HS-27A (cell line): ENCODE data around the gene RHOBTB3.

Source experiments
- DNase-seq: peaks from one replicate; pipeline ENCODE4 v3.0.0-alpha.2; 2012; ENCODE audit warnings: low read depth, missing footprints

Gene RHOBTB3

GRCh38 chr5:95713960-95714710 is 17.0 kb upstream of the RHOBTB3 start:
- no peak for DNase-seq

DNA sequence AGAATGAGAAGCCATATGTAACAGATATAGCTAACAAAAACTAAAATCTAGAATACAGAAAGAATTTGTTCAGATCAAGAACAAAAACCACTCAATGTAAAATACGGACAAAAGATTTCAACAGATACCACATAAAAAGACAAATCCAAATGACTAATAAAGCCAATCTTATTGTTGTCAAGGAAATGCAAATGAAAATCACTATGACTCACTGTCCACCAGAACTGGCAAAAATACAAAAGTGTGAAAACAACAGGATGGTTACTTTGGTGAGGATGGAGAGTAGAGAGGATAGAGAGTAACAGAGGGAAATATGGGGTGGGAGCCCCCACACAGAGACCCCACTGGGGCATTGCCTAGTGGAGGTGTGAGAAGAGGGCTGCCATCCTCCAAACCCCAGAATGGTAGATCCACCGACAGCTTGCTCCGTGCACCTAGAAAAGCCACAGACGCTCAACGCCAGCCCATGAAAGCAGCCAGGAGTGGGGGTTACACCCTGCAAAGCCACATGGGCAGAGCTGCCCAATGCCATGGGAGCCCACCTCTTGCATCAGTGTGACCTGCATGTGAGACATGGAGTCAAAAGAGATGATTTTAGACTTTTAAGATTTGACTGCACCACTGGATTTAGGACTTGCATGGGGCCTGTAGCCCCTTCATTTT is 15.2 kb upstream of the RHOBTB3 start:
- no peak for DNase-seq

- DNase-seq, result no peak
These were observed 13.7 kb upstream of the RHOBTB3 start for GRCh38 chr5:95717439-95717838.

DNA sequence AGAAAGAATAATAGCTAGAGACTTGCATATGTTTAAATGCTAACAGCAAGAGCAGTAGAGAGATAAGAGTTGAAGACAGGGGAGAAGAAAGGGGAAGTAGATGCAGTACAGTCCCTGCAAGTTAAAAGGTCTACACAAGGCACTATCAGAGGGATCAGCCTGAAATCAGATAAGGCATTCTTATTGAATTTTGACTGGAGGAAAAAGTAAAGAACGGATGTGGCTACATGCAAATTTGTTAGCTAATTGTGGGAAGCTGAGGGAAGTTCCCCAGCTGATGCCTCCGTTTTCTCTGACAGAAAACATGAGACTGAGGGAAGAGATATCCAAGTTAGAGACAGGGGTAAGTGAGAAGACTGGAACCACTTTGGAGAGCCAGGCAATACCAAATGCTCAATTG is 12.9 kb upstream of the RHOBTB3 start:
- DNase-seq, result no peak

DNA sequence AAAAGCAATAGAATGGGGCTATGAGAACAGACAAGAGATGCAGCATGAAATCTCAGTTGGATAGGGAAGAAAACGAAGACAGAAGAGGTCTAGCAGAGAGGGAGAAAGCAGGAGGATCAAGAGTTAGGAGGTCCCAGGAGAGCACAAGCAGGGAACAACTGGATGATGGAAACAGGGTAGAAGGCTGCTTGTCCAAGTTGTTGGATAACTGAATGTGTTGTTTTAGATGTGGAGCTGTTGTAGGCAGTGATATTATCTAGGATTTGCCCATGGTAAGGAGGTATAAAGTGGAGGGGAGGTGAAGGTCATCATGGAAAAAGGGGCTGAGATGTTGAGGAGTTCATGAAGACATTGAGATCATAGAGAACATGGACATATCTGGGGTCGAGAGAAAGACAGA is 12.4 kb upstream of the RHOBTB3 start:
- no peak for DNase-seq

- DNase-seq, result no peak
These were observed 10.9 kb upstream of the RHOBTB3 start for GRCh38 chr5:95720094-95720786.

GRCh38 chr5:95721582-95722295 is 9.4 kb upstream of the RHOBTB3 start:
- no peak for DNase-seq

- DNase-seq, result no peak
These were observed 7.3 kb upstream of the RHOBTB3 start for GRCh38 chr5:95723632-95724369.

- DNase-seq, result no peak
These were observed 5.9 kb upstream of the RHOBTB3 start for GRCh38 chr5:95725071-95725820.

- no peak for DNase-seq
These were observed 5.0 kb upstream of the RHOBTB3 start for GRCh38 chr5:95725937-95726810.

- DNase-seq, result no peak
These were observed 4.0 kb upstream of the RHOBTB3 start for GRCh38 chr5:95726811-95727763.

GRCh38 chr5:95727764-95728191 is 3.4 kb upstream of the RHOBTB3 start:
- DNase-seq, result no peak

DNA sequence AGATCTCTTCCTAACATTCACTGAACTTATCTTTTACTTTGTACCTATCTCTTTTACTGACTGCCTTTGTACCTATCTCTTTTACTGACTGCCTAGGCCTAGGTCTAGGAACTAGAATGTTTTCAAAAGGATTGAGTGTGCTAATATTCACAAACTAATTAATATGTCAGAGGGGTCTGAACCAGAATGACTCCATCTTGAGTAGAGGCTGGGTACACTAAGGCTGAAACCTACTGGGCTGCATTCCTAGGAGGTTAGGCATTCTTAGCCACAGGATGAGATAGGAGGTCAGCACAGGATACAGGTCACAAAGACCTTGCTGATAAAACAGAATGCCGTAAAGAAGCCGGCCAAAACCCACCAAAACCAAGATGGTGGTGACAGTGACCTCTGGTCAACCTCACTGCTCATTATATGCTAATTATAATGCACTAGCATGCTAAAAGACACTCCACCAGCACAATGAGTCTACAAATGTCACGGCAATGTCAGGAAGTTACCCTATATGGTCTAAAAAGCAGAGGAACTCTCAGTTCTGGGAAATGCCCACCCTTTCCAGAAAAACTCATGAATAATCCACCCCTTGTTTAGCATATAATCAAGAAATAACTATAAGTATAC is 2.5 kb upstream of the RHOBTB3 start:
- DNase-seq, result no peak

GRCh38 chr5:95729115-95730010 is 1.8 kb upstream of the RHOBTB3 start:
- no peak for DNase-seq

DNA sequence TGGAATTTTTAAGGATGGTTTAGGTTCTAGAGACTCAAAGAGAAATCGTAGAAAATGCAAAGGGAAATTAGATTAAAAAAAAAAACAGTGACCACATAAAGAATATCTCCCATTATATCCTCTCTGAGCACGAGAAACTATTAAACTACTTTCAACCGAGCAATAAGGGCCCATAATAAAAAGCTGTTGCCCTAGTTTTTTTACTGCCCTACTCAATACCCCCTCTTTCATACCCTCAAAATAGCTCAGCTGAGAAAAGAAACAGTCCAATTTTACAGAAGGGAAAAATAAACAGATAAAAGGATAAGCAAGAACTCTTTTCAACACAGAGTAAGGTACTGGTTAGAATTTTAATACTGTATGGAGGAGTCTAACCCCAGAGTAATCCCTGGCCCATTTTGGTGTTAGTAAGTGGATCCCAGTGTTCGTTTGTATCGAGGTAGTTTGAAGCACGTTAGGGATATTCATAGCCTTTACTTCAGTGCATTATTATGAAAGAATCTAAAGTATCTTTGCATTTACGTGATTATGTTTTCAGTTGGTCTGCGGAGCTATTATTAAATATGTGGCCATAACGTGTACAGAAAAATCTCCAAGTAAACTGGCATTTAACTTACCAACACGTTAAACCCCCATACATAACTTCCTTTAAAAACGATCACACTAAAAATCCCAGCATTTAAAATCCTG is 980 bp upstream of the RHOBTB3 start:
- DNase-seq, result no peak
